Measurements from ENCODE around the gene PRSS1.

DNA sequence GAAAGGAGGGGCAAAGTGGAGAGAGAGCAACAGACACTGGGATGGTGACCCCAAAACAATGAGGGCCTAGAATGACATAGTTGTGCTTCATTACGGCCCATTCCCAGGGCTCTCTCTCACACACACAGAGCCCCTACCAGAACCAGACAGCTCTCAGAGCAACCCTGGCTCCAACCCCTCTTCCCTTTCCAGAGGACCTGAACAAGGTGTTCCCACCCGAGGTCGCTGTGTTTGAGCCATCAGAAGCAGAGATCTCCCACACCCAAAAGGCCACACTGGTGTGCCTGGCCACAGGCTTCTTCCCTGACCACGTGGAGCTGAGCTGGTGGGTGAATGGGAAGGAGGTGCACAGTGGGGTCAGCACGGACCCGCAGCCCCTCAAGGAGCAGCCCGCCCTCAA lies 42.2 kb downstream of the PRSS1 start:
- TF ChIP-seq POLR2A (IDR thresholded peaks at IDR 0.05; ENCODE audit: low read length): no peak
- no peak for TF ChIP-seq GATA1 (IDR thresholded peaks at IDR 0.05; ENCODE audit: low read depth, low read length)

All from erythroblast (primary cell).